LNCaP clone FGC (cell line): ENCODE results near the gene IGDCC3.

Experiments used
- DNase-seq: peaks from one replicate; pipeline ENCODE4 v3.0.0-alpha.2; 2011; ENCODE audit warnings: low read depth
- H3K4me3 ChIP-seq: 2 replicates; pipeline ENCODE4 v1.5.1; 2011; ENCODE audit warnings: mild to moderate bottlenecking, low read depth, low read length, control low read depth
- TF ChIP-seq, protein P1 (sequence below): IDR thresholded peaks from 2 replicates; pipeline ENCODE4 v1.5.1; 2012; ENCODE audit warnings: mild to moderate bottlenecking; ENCODE audit not compliant: control insufficient read depth, insufficient read depth; ENCODE audit errors: extremely low read depth

IGDCC3 gene

DNA sequence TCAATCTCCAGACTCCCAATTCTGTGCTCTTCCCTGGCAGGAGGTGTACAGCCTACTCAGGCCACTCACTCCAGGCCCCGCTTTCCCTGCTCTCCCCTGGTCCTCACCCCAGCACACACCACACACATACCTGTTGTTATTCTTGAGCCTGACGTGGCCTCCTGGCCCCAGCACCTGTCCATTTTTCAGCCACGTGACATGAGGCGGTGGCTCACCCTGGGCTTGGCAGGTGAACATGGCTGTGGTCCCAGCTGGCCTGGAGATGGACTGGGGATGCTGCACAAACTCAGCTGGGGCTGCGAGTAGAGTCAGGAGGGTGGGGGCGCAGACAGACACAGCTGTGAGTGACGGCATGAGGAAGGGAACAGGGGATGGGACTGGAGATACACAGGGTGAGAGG lies 46.0 kb downstream of the IGDCC3 start:
- DNase-seq, result no peak
- TF ChIP-seq, protein P1, sequence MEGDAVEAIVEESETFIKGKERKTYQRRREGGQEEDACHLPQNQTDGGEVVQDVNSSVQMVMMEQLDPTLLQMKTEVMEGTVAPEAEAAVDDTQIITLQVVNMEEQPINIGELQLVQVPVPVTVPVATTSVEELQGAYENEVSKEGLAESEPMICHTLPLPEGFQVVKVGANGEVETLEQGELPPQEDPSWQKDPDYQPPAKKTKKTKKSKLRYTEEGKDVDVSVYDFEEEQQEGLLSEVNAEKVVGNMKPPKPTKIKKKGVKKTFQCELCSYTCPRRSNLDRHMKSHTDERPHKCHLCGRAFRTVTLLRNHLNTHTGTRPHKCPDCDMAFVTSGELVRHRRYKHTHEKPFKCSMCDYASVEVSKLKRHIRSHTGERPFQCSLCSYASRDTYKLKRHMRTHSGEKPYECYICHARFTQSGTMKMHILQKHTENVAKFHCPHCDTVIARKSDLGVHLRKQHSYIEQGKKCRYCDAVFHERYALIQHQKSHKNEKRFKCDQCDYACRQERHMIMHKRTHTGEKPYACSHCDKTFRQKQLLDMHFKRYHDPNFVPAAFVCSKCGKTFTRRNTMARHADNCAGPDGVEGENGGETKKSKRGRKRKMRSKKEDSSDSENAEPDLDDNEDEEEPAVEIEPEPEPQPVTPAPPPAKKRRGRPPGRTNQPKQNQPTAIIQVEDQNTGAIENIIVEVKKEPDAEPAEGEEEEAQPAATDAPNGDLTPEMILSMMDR, result no peak
- no peak overlapping the region for H3K4me3 ChIP-seq

DNA sequence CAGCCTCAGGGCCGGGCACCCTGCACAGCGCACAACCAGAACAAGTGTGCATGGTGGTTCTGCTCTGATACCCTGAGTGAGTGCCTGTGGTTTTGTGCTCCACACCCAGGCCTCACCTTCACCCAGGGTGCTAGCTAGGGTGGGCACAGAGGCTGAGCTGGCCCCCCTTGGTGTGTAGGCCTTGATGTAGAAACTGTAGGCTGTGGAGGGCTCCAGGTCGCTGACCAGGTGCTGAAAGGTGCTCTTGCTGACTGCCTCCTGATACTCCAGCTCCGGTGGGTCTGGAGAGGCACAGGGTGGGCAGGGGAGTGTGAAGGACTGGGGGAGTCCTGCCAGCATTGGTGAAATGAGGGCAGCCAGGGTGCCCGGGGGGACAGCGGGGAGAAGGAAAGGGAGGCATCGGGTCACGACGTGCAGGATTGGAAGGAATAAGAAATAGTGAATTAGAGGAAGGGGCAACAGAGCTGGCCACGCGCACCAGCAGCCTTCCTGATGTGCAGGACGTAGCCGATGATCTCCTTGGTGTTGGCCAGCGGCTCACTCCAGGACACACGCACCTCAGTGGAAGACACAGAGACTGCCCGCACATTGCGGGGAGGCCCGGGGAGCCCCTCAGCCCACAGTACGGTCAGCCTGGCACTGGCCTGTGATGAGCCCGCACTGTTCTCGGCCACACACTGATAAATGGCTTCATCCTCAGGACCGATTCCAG lies 46.7 kb downstream of the IGDCC3 start:
- TF ChIP-seq, protein P1, result no peak

DNA sequence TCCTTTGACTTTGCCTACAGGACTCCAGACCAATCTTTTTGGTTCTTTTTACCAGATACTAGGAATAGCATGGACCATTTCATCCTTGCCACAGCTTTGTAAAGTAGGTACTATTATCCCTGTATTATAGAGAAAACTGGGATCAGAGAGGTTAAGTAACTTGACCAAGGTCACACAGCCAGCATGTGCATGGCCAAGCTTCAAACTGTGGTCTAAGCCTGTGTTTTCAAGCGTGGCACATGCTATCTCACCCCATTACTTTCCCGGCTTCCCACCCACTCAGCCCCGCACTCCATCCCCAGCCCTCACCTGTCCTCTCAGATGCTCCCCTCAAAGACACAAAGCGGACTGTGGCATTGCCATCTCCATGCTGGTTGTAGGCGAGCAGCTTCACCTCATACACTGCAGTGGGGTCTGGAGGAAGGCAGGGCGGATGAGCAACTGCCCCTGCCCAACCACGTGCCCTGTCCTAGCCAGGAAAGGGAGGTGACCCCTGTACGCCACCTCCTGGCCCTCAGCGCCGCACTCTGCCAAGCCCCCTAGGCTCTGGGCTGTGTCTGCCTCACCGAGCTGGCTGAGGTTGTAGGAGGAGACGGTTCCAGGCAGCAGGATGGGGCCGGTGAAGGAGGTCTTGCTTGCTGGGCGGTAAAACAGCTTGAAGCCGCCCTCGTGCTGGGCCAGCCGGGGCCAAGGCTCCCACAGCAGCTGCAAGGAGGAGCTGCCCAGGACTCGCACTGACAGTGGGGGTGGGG lies 47.6 kb downstream of the IGDCC3 start:
- no peak overlapping the region for H3K4me3 ChIP-seq
- TF ChIP-seq, protein P1, result no peak
- no peak for DNase-seq

More for the DNA sequence above, 46.7 kb downstream of the IGDCC3 start:
- no peak overlapping the region for H3K4me3 ChIP-seq
- no peak for DNase-seq

DNA sequence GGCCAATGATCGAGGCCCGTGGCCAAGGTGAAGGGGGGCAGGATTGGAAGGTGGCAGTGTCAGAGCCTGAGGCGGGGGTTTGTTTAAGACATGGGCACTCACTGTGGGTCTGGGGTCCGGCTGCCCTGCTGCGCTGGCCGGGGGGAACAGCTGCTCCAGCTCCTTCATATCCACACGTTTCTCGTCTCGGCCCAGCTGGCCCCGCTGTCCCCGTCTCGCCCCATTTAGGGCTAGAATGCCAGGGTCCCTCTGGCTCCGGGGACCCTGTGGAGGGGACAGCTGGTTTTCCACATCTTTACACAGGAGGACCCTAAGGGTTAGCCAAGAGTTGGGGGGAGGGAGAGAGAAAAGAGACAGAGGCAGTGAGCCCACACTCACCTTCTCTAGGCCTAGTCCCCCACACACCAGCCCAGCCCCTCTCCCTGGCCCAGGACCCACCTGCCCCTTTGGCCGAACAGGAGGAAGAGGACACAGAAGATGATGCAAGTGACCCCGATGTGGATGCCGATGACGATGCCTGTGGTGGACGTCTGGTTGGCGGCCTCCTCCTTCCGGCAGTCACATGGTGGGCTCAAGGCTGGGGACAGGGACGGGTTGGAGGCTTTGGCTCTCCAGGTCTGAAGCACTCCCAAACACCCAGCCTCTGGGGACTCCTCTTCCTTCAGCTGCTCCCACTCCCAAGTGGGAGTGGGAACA lies 48.4 kb downstream of the IGDCC3 start:
- no peak for DNase-seq
- TF ChIP-seq, protein P1, result no peak
- no peak overlapping the region for H3K4me3 ChIP-seq

DNA sequence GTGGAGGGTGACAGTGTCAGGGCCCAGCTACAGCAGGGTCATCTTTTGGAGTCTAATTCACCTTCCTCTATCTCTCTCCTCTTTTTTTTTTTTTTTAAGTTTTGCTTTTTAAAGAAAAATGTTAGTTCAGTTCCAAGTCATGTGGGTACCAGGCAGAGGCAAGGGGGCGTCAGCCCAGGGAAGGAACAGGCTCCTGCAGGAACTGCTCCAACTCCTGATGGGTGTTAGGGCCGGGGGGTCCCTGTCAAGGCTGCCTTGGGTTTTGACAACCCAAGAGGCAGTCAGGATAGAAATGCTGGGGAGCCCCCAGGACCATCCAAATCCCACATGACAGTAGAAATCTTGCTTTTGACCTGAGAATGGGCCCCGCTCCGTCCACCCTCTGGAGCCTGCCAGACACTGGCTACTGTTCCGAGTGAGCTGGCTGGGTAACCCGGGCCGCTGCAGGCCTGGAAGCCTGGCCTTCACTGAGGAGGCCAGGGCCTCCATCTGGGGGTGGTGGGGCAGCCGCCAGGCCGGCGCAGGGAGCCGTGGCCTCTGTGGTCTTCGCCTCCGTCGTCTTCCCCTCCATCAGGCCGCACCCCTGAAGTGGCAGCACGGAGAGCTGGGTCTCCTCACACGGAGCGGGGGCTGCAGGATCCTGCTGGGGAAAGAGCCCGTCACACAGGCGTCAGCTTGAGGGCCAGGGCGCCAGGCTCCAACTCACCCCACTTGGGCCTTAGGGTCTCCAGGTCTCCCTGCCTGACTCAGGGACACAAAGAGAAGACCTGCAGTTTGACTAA lies 49.1 kb downstream of the IGDCC3 start:
- no peak overlapping the region for H3K4me3 ChIP-seq
- no peak for DNase-seq
- TF ChIP-seq, protein P1, result no peak

DNA sequence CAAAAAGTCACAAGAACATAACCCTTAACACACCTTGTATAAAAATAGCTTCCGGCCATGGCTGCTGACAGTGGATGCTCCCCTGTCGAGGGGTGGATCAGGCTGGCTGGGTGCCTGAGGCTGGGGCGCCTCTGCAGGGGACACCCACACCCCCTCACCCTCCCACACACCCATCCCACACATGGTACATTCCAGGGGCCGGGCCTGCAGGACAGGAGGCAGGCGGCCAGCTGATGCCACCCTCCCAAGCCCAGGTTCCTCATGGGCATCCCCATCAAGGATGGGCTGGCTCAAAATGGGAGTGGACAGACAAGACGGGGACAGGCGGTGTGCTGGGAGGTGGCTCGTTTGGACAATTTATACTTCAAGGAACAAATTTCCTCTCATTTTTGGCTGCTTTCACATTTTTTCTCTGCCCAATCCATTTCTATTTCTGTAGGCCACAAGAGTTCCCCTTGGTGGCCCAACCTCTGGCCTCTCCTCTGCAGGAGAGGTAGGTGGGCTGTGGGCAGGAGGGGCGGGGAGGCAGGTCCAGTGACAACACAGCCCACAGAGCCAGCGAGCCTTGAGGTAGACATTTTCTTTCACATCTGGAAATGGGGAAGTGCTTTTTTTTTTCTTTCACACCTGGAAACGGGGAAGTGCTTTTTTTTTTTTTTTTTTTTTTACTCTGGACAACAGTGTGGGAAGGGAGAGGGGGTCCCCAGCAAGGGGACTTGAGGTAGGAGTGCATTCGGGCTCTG lies 50.0 kb downstream of the IGDCC3 start:
- no peak overlapping the region for H3K4me3 ChIP-seq
- TF ChIP-seq, protein P1, result no peak

More for the DNA sequence above, 50.0 kb downstream of the IGDCC3 start:
- DNase-seq, result no peak
